Measurements from ENCODE around the gene KIAA0930.
"Not testable (repeated sequence)": the region's sequence is repeated elsewhere in the genome, so short reads cannot be mapped to it uniquely, and the experiment has no call there.

The KIAA0930 gene

DNA sequence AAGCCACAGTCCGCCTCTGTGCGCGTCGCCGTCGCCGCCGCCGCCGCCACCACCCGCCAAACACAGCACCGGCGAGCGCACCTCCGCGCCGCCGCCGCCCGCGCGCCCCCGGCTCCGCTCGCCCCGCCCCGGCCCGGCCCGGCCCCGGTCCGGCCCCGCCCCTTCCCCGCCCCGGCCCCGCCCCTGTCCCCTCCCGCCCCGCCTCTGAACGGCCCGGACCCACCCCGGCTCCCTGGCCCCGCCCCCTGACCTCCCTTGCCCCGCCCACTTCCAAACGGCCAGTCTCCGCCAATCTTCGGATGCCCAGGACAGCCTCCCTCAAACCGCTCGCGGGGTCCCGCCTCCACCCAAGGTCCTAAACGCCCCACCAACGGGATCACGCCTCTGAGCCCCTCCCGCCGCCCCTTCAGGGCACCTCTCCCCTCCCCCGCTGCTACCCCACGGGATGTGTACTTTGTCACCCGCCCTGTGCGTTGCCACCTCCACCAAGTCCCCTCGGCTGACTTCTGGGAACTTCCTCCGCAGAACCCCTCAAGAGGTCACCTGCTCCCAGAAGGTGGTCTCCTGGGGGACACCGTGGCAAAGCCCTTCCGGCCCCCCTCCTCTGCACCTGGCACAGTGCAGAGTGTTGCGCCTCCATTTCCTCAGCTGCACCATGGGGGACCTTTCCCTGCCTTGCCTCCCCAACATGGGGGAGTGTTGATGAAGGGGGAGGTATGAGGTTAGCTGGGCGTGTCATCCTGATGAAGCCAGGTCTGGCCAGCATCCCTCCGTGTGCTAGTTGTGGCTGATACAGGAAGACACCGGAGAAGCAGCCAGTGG lies at the start of gene KIAA0930:
Gene KIAA0930 (minus strand): TSS at position 85 of the 822 bp plus-strand sequence. CDS start 191 bp downstream, outside the sequence.
- Mint-ChIP-seq H3K27ac (peak within 1 kb of the TSS; percentile 94), H3K36me3 (peaks cover 4% of the 10 kb centered on the region), H3K4me1 (peaks cover 38% of the 10 kb centered on the region)

DNA sequence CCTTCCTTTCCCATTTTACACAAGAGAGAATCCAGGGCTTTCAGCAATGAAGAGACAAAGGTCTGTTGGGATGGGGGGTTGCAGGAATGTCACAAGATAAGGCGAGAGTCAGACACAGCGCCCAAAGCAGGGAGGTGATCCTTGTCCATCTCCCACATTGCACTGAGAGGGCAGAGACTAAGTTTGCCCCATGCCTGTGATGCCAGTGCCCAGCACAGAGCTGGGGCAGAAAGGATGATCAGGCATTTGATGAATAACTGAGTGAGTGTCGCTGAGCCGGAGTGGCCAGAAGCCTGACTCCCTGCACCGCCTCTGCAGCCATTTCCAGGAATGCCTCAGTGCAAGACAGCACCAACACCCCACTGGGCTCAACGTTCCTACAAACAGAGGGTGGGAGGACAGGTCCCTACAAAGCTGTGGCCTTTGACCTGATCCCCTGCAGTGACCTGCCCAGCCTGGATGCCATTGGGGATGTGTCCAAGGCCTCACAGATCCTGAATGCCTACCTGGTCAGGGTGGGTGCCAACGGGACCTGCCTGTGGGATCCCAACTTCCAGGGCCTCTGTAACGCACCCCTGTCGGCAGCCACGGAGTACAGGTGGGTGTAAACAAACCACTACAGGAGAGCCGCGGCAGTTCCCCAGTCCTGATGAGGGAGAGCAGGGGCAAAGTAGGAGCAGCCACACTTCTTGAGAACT lies 46.3 kb upstream of the KIAA0930 start:
- H3K9me3 Mint-ChIP-seq, result no peaks in the 10 kb centered on the region
- DNase-seq (ENCODE audit: low spot score in 2 of 2) (no peak), ATAC-seq (ENCODE audit: low read depth) (no peak)
- no peak overlapping the region for H3K4me3 Mint-ChIP-seq
- H3K36me3 Mint-ChIP-seq, result no peaks in the 10 kb centered on the region
- no peaks in the 10 kb centered on the region for H3K27me3 Mint-ChIP-seq
- H3K27ac Mint-ChIP-seq, result no peak overlapping the region
- H3K4me1 Mint-ChIP-seq, result peaks cover 22% of the 10 kb centered on the region

More for the DNA sequence above, at the start of gene KIAA0930:
- peak within 1 kb of the TSS; percentile 95 for H3K4me3 Mint-ChIP-seq
- ATAC-seq (ENCODE audit: low read depth) (peak; percentile 63), DNase-seq (ENCODE audit: low spot score in 2 of 2) (peak; percentile 65 to 76)
- H3K27me3 Mint-ChIP-seq, result no peaks in the 10 kb centered on the region
- H3K9me3 Mint-ChIP-seq, result no peaks in the 10 kb centered on the region

DNA sequence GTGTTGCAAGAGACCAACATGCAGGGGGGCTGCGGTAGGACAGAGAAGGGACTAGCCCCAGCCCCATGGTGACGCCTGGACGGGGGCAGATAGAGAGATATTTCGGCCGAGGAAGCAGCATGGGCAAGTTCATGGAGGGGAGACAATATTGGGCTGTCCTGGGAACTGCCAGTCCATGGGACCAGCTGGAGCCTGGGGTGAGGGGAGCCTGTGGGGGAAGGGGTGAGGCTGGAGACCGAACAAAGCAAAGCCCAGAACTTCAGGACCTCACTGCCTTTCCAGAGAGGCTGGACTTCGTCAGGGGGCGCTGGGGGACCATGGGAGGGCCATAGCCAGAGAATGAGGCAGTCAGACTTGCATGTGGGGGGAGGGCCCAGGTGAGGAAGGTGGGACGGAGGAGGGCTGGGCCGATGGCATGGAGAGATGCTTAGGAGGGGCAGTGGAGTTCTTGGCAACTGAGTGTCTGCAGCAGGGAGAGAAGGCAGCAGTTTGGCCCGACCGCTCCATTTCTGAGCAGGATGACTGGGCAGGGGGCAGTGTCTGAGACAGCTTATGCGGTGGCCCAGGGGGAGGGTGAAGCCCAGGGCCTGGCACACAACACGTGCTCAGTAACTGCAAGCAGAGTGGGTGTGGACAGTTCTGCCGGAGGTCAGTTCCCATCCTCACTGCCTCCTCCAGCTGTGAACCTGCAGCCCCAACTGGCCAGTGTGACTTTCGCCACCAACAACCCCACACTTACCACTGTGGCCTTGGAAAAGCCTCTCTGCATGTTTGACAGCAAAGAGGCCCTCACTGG lies 44.8 kb upstream of the KIAA0930 start:
- no peak overlapping the region for H3K27ac Mint-ChIP-seq
- no peaks in the 10 kb centered on the region for H3K36me3 Mint-ChIP-seq
- ATAC-seq (ENCODE audit: low read depth) (no peak), DNase-seq (ENCODE audit: low spot score in 2 of 2) (no peak)
- H3K4me3 Mint-ChIP-seq, result peak overlapping the region; percentile 55
- no peaks in the 10 kb centered on the region for H3K27me3 Mint-ChIP-seq
- H3K4me1 Mint-ChIP-seq, result peaks cover 24% of the 10 kb centered on the region
- H3K9me3 Mint-ChIP-seq, result no peaks in the 10 kb centered on the region

DNA sequence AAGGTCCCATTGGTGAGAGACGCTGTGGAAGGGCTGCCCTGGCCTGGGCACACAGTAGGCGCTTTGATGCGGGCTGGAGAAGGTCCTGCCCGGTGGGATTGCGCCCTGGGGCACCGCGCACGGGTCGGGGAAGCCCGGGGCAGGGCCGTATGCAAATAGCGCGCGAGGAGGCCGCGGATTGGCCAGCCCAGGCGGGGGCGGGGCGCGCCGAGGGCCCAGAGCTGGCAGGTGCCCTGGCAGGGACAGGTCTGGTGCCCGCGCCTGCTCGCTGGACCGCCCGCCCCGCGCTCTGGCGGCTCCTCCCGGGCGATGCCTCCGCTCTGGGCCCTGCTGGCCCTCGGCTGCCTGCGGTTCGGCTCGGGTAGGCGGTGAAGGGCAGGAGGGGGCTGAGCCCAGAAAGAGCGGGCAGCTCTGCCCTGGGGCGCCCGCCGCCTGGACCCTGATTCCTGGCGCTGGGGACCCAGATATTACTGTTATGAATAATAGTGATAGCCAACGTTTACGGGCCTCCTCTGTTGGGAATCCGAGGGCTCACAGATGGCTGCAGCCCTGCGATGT lies 44.1 kb upstream of the KIAA0930 start, which contains the start of gene UPK3A:
Gene UPK3A (plus strand): TSS at position 245 of the 558 bp plus-strand sequence. CDS start 65 bp downstream, at position 310.
- peak; percentile 77 to 84 for DNase-seq (ENCODE audit: low spot score in 2 of 2)
- Mint-ChIP-seq H3K4me3 (peak within 1 kb of the TSS; percentile 63), H3K4me1 (peaks cover 27% of the 10 kb centered on the region), H3K27me3 (no peaks in the 10 kb centered on the region), H3K27ac (peak within 1 kb of the TSS; percentile 79), H3K9me3 (no peaks in the 10 kb centered on the region), H3K36me3 (no peaks in the 10 kb centered on the region)
- ATAC-seq (ENCODE audit: low read depth), result peak; percentile 85

DNA sequence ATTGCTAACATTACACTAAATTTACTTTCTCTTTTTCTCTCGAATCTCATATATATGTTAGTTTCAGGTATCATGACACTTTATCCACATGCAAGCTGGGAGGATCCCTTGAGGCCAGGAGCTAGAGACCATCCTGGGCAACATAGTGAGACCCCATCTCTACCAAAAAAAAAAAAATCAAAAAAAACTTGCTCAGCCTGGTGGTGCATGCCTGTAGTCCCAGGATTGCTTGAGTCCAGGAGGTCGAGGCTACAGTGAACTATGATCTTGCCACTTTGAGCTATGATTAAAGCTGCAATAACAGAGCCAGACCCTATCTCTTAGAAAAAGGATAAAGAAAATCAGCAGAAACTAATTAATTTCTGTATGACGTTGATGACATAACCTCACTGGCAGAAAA lies 40.3 kb upstream of the KIAA0930 start:
- Mint-ChIP-seq H3K4me1 (peaks cover 18% of the 10 kb centered on the region), H3K36me3 (no peaks in the 10 kb centered on the region)

DNA sequence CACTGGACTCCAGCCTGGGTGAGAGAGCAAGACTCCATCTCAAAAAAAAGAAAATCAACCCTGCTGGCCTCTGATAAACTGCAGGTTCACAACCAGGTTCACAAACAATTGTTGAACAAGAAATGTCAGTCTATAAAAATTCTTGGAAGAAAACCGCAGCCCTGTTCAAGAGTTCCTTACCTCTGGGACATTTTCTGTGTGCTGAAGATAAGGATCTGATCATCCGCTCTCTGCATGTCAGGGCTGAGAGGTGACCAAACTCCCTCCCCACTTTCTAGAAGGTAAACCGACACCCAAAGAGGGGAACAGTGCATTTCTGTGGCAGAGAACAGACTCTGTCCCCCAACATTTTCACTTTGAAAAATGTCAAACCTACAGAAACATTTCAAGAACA lies 39.9 kb upstream of the KIAA0930 start:
- DNase-seq (ENCODE audit: low spot score in 2 of 2) (no peak), ATAC-seq (ENCODE audit: low read depth) (no peak)
- peaks cover 18% of the 10 kb centered on the region for H3K4me1 Mint-ChIP-seq
- H3K4me3 Mint-ChIP-seq, result no peak overlapping the region
- no peaks in the 10 kb centered on the region for H3K9me3 Mint-ChIP-seq
- no peak overlapping the region for H3K27ac Mint-ChIP-seq
- H3K36me3 Mint-ChIP-seq, result no peaks in the 10 kb centered on the region
- H3K27me3 Mint-ChIP-seq, result no peaks in the 10 kb centered on the region

More for the DNA sequence above, 40.3 kb upstream of the KIAA0930 start:
- Mint-ChIP-seq H3K27ac (no peak overlapping the region), H3K9me3 (no peaks in the 10 kb centered on the region), H3K4me3 (no peak overlapping the region), H3K27me3 (no peaks in the 10 kb centered on the region)
- ATAC-seq (ENCODE audit: low read depth), result no peak
- no peak for DNase-seq (ENCODE audit: low spot score in 2 of 2)

DNA sequence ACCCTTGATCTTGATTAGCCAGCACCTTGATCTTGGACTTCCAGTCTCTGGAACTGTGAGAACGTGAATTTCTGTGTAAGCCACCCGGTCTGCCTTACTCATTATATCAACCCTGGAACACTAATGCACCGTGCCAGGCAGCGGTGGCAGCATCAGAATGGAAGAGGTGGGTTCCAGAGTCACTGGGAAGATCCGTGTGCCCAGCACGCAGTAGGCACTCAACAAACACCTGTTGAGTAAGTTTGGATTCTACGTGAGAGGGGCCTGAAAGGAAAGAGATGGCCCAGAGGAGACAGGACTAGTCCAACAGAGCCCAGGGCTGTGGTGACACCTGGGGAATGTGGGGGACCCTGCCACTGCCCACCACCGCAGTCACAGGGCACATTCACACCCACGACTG lies 37.4 kb upstream of the KIAA0930 start:
- no peak overlapping the region for H3K4me3 Mint-ChIP-seq
- DNase-seq (ENCODE audit: low spot score in 2 of 2) (no peak), ATAC-seq (ENCODE audit: low read depth) (no peak)
- peaks cover 4% of the 10 kb centered on the region for H3K27me3 Mint-ChIP-seq
- H3K27ac Mint-ChIP-seq, result no peak overlapping the region
- peaks cover 9% of the 10 kb centered on the region for H3K4me1 Mint-ChIP-seq
- no peaks in the 10 kb centered on the region for H3K9me3 Mint-ChIP-seq
- no peaks in the 10 kb centered on the region for H3K36me3 Mint-ChIP-seq

DNA sequence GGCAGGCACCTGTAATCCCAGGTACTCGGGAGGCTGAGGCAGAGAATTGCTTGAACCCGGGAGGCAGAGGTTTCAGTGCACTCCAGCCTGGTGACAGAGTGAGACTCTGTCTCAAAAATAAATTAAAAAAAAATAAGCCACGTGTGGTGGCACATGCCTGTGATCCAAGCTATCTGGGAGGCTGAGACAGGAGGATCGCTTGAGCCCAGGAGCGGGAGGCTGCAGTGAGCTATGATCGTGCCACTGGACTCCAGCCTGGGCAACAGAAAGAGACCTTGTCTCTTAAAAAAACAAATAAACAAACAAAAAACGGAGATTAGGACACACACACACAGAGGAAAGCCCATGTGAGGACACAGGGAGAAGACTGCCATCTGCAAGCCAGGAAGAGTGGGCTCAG lies 37.0 kb upstream of the KIAA0930 start:
- H3K4me1 Mint-ChIP-seq; ATAC-seq (ENCODE audit: low read depth); H3K27ac Mint-ChIP-seq; H3K9me3 Mint-ChIP-seq; H3K27me3 Mint-ChIP-seq; DNase-seq (ENCODE audit: low spot score in 2 of 2); H3K4me3 Mint-ChIP-seq; H3K36me3 Mint-ChIP-seq: not testable (repeated sequence)

DNA sequence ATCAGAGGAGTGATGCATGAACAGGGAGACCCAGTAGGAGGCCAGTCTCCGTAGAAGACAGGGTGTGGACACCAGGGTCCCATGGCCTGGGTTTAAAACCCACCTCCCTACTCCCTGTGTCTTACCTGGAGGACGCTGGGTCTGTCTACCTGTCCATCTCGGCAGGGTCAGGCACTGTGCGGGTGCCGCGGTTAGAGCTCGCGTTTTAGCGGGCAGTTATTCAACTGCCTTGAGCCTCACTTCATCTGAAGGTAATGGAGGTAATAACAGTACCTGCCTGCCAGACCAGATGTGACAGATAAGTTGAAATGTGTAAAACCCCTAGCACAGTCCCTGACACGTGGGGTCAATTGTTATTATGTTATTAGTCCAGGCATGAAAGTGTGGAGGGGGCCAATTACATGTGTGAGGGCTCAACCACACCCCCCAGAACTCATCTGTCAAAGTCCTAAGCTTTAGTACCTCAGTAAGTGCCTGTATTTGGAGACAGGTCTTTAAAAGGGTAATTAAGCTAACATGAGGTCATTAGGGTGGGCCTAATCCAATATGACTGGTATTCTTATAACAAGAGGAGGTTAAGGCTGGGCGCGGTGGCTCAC lies 35.9 kb upstream of the KIAA0930 start:
- Mint-ChIP-seq H3K36me3 (no peaks in the 10 kb centered on the region), H3K27ac (no peak overlapping the region), H3K9me3 (no peaks in the 10 kb centered on the region), H3K4me3 (no peak overlapping the region), H3K27me3 (peaks cover 4% of the 10 kb centered on the region), H3K4me1 (peaks cover 5% of the 10 kb centered on the region)
- ATAC-seq (ENCODE audit: low read depth) (no peak), DNase-seq (ENCODE audit: low spot score in 2 of 2) (no peak)

DNA sequence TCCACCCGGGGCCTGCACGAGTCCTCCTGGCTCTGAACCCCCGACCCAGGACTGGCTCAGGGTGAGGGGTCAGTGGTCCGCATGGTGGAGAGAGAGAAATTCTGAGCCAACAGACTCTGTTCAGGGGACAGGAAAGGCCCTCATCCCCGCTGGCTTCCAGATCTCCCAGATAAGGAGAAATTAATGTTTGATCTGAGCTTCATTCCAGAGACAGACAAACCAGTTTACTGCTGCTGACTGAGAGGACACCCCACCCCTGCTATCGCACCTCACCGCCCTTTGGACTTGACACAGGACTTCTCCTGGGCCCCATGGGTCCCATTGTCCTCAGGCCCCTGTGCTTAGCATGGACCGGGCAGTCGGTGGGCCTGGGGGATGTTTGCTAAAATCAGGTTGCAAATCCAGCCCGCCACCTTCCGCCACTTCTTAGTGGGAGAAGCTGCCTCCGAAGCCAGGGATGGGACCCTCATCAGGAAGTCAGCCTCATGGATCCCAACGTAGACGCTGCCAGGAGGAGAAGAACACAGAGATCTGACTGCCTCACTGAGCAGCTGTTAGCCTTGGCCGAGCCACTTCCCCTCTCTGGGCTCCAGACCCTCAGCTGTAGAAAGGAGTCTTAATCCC lies 32.9 kb upstream of the KIAA0930 start:
- no peak for ATAC-seq (ENCODE audit: low read depth)
- Mint-ChIP-seq H3K36me3 (no peaks in the 10 kb centered on the region), H3K4me1 (peaks cover 5% of the 10 kb centered on the region), H3K27ac (no peak overlapping the region), H3K9me3 (no peaks in the 10 kb centered on the region), H3K27me3 (peaks cover 8% of the 10 kb centered on the region), H3K4me3 (no peak overlapping the region)
- no peak for DNase-seq (ENCODE audit: low spot score in 2 of 2)

DNA sequence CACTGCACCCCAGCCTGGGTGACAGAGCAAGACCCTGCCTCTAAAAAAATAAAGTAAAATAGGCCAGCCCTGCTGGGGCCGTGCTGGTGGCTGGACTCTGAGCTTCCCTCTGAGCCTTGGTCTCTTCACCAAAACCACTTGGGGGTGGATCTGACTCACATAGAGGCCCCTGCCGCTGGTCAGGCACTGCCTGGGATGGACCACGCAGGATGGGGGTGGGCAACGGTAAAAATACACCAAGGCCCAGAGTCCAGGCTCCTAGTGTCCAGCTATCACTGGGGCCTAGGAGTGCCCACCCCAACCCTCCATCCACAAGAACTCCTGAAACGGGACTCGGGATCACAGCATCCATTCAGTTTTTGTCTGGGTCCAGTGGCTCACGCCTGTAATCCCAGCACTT lies 31.8 kb upstream of the KIAA0930 start:
- Mint-ChIP-seq H3K9me3 (no peaks in the 10 kb centered on the region), H3K4me3 (no peak overlapping the region), H3K36me3 (no peaks in the 10 kb centered on the region), H3K27me3 (peaks cover 8% of the 10 kb centered on the region), H3K4me1 (peaks cover 5% of the 10 kb centered on the region), H3K27ac (no peak overlapping the region)
- ATAC-seq (ENCODE audit: low read depth) (no peak), DNase-seq (ENCODE audit: low spot score in 2 of 2) (no peak)

DNA sequence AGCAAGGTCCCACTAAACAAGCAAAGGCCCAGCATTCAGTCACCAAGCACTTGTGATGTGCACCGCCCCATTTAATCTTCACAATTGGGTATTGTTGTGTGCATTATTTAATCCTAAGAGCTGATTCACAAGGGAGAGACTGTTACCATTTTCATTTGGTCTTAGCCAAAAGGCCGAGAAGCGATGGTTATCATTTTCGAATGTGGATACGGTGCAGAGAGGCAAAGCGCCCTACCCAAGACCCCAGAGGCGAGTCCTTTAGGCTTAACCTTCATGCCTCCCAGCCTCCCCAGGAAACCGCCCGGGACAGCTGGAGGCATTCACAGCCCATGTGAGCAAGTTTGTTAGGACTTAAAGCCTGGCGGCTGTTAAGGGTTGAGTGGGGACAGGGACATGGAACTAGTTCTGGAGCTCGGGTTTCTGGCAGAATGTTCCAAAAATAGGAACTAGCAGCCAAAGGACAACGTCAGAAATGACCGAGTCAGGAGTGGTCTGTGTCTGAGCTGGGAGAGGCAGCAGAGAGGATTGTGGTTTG lies 31.0 kb upstream of the KIAA0930 start:
- H3K27ac Mint-ChIP-seq, result no peak overlapping the region
- no peak for ATAC-seq (ENCODE audit: low read depth)
- H3K36me3 Mint-ChIP-seq, result no peaks in the 10 kb centered on the region
- no peak for DNase-seq (ENCODE audit: low spot score in 2 of 2)
- no peak overlapping the region for H3K4me3 Mint-ChIP-seq
- peaks cover 5% of the 10 kb centered on the region for H3K4me1 Mint-ChIP-seq
- peaks cover 8% of the 10 kb centered on the region for H3K27me3 Mint-ChIP-seq
- H3K9me3 Mint-ChIP-seq, result no peaks in the 10 kb centered on the region
